NCI-H2227 treated with DMSO at 0.1 percent for 48 hours (cell line): Measurements from ENCODE around the gene BBOF1.
A peak's percentile ranks its signal among the peaks of the same experiment; 100 is the strongest.

Experiments used
- DNase-seq: peaks from one replicate; lab custom pipeline; 2025; lab: John Stamatoyannopoulos, UW

BBOF1 gene

GRCh38 chr14:74029136-74029535 lies 10.0 kb downstream of the BBOF1 start:
- no peak for DNase-seq

GRCh38 chr14:74034572-74034971 lies 15.4 kb downstream of the BBOF1 start:
- no peak for DNase-seq

GRCh38 chr14:74035556-74035955 lies 16.4 kb downstream of the BBOF1 start:
- DNase-seq: no peak

- peak; percentile 58 for DNase-seq
These were observed 19.1 kb downstream of the BBOF1 start for GRCh38 chr14:74038020-74038859.

- no peak for DNase-seq
These were observed 23.1 kb downstream of the BBOF1 start for GRCh38 chr14:74042296-74042695.

- DNase-seq: no peak
These were observed 26.4 kb downstream of the BBOF1 start for GRCh38 chr14:74045522-74045921.

- no peak for DNase-seq
These were observed 29.1 kb downstream of the BBOF1 start for GRCh38 chr14:74048281-74048680.

GRCh38 chr14:74049876-74050495 lies 30.8 kb downstream of the BBOF1 start:
- DNase-seq: no peak

GRCh38 chr14:74062809-74063150 lies 43.6 kb downstream of the BBOF1 start:
- no peak for DNase-seq

- no peak for DNase-seq
These were observed 45.3 kb downstream of the BBOF1 start for GRCh38 chr14:74064426-74064825.

- DNase-seq: no peak
These were observed 45.7 kb downstream of the BBOF1 start for GRCh38 chr14:74064883-74065282.

GRCh38 chr14:74065746-74066575 lies 46.8 kb downstream of the BBOF1 start:
- DNase-seq: no peak

GRCh38 chr14:74077401-74077800 lies 58.3 kb downstream of the BBOF1 start:
- DNase-seq: no peak

- no peak for DNase-seq
These were observed 61.8 kb downstream of the BBOF1 start for GRCh38 chr14:74080820-74081460.

GRCh38 chr14:74081491-74081890 lies 62.3 kb downstream of the BBOF1 start:
- DNase-seq: no peak

GRCh38 chr14:74083161-74083560 lies 64.0 kb downstream of the BBOF1 start:
- no peak for DNase-seq

- no peak for DNase-seq
These were observed 64.7 kb downstream of the BBOF1 start for GRCh38 chr14:74083784-74084276.

GRCh38 chr14:74084277-74085046 lies 65.3 kb downstream of the BBOF1 start, which contains the start of the genes ALDH6A1 and LIN52:
Gene ALDH6A1, minus strand, starts transcription at chr14:74084453. Its CDS starts 59 bp downstream, at chr14:74084394.
Gene LIN52, plus strand, starts transcription at chr14:74084956. Its CDS starts 19 bp downstream, at chr14:74084975.
- DNase-seq: peak; percentile 100

- no peak for DNase-seq
These were observed 66.0 kb downstream of the BBOF1 start for GRCh38 chr14:74085047-74085637.

GRCh38 chr14:74085828-74086227 lies 66.7 kb downstream of the BBOF1 start:
- no peak for DNase-seq
